Eye (tissue), 1 donor: Measurements from ENCODE around the gene COQ2.
"Not testable (repeated sequence)": the region's sequence is repeated elsewhere in the genome, so short reads cannot be mapped to it uniquely, and the experiment has no call there.

Experiments used
- DNase-seq: peaks from one replicate; pipeline ENCODE4 v3.0.0-alpha.2; 2015

COQ2 gene

GRCh38 chr4:83282049-83282535 lies 2.5 kb downstream of the COQ2 start:
- DNase-seq = peak; percentile 85

DNA sequence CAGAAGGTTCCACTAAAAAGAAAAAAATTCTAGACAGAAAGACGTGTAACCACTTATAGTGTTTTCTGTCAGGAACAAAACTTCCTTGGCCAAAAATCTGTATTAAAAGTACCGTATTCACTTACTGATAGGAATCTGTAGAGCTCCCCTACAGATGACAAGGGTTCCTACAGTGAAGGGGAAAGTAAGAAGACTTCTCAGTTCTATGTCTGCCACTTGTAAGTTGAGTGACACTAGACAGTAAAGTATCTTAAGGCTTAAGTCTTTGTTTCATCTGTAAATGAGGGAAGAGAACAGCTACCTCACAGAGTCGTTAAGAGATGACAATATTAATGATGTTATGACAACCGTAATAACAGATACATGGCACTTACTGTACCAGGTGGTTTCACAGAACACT lies 3.3 kb downstream of the COQ2 start:
- DNase-seq = no peak

DNA sequence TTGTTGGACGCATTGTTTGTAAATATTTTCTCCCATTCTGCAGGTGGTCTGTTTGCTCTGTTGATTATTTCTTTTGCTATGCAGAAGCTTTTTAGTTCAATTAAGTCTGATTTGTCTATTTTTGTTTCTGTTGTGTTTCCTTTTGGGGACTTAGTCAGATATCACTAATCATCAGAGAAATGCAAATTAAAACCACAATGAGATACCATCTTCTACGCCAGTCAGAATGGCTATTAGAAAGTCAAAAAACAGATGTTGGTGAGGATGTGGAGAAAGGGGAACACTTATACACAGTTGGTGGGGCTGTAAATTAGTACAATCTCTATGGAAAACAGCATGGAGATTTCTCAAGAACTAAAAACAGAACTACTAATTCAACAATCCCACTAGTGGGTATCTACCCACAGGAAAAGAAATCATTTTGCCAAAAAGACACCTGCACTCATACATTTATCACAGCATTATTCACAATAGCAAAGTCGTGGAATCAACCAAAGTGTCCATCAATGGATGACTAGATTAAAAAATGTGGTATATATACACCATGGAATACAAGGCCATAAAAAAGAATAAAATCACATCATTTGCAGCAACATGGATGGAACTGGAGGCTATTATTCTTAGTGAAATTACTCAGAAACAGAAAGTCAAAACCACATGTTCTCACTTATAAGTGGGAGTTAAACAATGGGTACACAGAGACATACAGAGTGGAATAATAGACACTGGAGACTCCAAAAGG lies 8.1 kb downstream of the COQ2 start:
- DNase-seq = no peak

DNA sequence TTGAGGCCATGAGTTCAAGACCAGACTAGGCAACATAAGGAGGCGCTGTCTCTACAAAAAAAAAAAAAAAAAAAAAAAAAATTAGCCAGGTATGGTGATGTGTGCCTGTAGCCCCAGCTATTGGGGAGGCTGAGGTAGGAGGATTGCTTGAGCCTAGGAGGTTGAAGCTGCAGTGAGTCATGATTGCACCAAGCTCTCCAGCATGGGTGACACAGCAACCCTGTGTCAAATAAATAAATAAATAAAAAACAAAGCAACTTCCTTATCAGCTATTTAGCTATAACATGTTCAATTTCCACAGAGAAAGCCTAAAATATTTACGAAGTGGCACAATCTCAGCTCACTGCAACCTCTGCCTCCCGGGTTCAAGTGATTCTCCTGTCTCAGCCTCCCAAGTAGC lies 10.7 kb downstream of the COQ2 start:
- not testable (repeated sequence) for DNase-seq

DNA sequence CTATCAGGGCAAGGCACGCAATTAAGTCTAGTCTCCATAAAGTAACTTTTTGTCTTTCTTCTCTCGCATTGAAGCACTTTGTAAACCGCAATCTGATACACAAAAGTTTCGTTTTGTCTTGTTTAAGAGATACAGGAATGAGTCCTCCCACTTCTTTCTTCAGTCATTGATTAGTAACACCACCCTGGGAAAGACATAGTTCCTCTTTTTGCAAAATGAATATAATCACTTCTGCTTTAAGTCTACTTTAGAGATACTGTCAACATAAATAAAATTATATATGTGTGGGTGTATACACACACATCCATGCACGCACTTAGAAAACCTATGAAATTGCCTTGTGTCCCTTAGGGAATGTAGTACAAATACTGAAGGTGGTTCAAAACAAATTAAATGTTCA lies 11.7 kb downstream of the COQ2 start:
- DNase-seq = no peak

DNA sequence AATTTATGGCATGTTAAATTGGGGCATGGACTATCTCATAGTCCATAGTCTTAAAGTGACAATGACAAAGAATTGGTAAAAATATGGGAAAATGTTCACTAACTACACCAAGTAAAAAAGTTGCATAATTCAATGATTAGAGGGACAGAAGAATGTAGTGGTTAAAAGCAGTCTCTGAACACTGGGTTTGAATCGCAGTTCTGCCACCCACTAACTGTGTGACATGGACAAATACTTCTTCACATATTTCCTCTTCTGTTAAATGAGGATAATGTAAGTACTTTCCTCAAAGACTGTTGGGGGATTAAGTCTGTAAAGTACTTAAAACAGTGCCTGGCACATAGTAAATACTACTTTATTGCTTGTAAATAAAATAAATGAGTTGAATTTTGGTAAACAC lies 15.3 kb downstream of the COQ2 start:
- no peak for DNase-seq

- no peak for DNase-seq
These were observed 16.1 kb downstream of the COQ2 start for GRCh38 chr4:83268491-83268890.

DNA sequence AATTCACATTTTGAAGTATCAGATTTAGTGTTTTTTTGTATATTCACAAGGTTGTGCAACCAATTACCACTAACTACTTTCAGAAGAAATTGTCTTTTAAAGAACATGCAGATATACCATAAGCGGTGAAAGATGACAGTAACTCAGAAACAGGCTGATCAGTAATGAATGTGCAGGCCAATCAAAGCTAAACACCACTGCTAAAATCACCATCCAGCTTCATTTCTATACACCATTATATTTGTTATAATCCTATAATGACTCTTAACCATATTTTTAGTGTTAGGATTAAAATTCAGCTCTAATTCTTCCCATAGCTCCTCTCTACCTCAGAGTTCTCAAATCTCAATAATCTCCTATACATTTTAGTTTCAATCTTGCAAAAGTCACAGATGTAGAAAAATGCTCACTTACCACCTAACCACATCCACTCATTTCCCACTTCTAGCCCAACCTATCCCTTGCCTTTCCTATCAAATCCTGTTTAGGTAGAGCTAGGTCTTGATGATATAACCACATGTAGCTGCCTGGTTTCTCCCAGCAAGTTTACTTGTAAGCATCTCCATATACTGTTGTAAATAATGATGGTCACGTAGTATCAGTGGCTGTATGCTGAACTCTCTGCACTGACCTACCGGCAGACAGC lies 16.6 kb downstream of the COQ2 start:
- no peak for DNase-seq

- DNase-seq = no peak
These were observed 17.3 kb downstream of the COQ2 start for GRCh38 chr4:83267121-83267829.

GRCh38 chr4:83266689-83267088 lies 17.9 kb downstream of the COQ2 start:
- DNase-seq = no peak

DNA sequence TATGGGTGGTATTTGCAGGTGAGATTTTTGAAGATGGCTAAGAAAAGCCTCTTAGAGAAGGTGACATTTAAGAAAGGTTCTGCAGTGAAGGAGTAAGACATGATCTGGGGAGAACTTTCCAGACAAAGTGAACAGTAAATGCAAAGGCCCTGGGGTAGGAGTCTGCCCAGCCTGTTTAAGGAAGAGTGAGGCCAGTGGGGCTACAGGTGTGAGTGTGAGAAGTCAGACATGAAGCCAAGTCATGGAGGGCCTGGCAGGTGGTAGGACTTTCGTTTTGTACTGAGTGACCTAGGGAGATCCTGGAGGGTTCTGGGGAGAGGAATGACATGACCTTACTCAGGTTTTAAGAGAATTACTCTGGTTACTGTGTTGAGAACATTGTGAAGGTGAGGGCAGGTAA lies 21.5 kb downstream of the COQ2 start:
- no peak for DNase-seq

DNA sequence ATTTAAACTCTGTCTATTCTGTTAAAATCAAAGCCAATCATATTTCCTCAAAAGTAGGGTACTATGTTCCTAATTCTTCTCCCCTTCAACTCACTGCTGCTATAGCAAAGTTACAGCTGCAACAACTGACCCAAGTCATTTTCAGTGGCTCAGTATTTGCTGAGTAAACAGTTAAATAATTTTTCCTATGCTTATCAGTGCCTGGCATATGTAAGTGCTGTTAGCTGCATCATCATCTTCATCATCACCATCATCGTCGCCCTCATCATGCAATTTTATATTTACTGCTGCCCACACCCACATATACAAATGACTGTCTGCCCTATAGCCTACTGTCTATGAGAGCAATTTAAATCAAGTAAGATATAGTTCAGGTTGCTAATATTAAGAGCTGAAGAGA lies 21.9 kb downstream of the COQ2 start:
- DNase-seq = no peak

GRCh38 chr4:83261307-83261706 lies 23.3 kb downstream of the COQ2 start:
- no peak for DNase-seq

- DNase-seq = no peak
These were observed 25.0 kb downstream of the COQ2 start for GRCh38 chr4:83259586-83259985.

DNA sequence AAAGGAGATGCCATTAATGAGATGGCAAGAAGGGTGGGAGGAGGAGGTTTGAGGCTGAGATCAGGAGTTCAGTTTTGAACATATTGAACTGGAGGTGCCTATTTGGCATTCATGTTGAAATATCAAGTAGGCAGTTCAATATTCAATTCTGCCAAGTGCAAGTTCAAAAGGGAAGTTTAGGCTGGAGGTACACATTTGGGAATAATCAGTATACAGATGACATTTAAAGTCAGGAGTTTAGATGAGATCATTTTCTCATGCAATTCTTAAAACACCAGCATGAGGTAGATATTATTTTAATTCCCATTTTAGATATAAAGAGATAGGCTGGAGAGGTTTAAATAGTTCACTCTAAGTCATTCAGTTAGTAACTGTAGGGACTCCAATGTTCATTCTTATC lies 26.1 kb downstream of the COQ2 start:
- DNase-seq = no peak

DNA sequence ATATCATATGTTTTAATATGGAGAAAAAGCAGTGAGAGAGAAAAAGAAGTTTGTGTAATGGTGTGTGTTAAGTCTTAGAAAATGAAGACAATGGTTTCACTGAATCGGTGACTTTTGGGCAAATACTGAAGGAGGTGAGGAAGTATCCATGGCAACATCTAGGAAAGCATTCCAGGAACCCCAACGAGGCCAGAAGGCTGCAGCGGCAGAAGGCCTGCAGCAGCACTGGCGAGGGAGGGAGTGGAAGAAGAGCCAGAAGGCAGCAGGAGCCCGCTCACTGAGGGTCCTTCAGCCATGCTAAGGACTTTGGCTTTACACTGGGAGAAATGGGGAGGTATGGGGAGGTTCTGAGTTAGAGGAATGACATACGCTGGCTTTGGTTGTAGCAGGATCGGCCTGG lies 26.8 kb downstream of the COQ2 start:
- no peak for DNase-seq

DNA sequence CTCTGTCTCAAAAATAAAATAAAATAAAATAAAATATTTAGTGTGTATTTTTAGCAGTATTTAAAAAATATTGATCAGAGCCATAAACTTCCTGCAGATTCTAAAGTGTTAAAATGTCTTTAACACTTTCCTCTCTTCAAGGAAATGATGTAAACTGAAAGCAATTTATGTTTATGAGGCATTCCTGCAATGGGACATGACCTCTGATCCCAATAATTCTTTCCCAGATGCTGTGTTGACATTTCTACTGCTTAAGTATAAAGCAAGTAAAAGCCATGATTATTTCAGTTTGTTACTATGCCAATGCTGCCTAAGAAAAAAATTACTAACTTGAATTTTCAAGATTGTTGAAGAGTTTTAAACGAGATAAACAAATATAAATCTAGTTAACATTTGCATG lies 29.0 kb downstream of the COQ2 start:
- peak; percentile 44 for DNase-seq

- peak; percentile 74 for DNase-seq
These were observed 31.7 kb downstream of the COQ2 start for GRCh38 chr4:83252782-83253405.

DNA sequence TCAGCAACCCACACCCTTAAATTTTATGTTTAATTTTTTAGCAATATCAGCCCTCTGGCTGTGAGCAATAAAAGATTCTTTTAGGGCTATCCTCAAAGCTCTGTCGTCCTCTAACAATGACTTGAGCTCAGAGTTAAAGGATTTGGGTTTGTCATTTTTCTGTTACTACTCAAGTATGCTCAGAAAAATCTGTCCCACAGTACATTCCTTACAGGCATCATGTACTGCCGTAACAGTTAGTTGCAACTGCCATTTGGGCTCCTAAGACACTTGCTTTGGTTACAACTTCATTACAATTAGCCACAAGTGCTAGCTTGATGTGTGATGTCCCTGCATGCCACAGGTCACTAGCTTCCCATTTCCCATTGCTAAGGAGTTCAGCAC lies 33.2 kb downstream of the COQ2 start:
- DNase-seq = no peak

GRCh38 chr4:83250687-83251446 lies 33.7 kb downstream of the COQ2 start:
- no peak for DNase-seq

DNA sequence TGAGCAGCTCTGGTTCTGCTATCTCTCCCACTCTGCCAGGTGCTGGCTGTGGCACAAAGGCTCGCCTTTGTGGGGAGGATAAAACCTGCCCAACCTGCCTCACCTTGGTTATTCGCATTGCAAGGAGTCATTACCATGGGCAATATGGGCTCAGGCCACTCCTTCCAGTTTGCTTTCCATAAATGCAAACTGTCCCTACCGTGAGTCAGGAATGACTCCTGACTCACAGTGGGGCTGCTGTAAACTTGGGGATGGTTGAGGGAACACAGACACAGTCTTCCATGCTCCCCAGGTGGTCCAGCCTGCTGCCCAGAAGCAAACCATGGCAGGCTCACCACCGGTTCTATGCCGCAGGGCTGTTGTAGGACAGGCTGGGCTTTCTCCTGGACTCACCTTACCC lies 36.1 kb downstream of the COQ2 start:
- DNase-seq = no peak

GRCh38 chr4:83247415-83248357 lies 36.9 kb downstream of the COQ2 start:
- DNase-seq = no peak
